HepG2 (cell line): ENCODE results near the gene KIAA1191. TPM values are rescaled to one million over a fixed set of nuclear protein-coding genes. Genes with fewer than 3 reads are reported as not detected.
A peak's percentile ranks its signal among the peaks of the same experiment; 100 is the strongest.

Experiments
- ARID5B ChIP-seq: IDR thresholded peaks from 2 replicates; pipeline ENCODE4 v1.4.0; 2020; ENCODE audit warnings: mild to moderate bottlenecking, missing genetic modification reagents
- BORCS8-MEF2B ChIP-seq: sonication (generic); formaldehyde crosslinking; IDR thresholded peaks from 2 replicates; pipeline ENCODE4 v1.8.0; 2022; ENCODE audit warnings: mild to moderate bottlenecking, missing genetic modification reagents
- CEBPZ ChIP-seq: IDR thresholded peaks from 2 replicates; pipeline ENCODE4 v1.6.1; 2012; ENCODE audit warnings: low read length, improper control_type of control experiment
- GATAD1 ChIP-seq: IDR thresholded peaks from 2 replicates; pipeline ENCODE4 v1.6.1; 2016; ENCODE audit warnings: missing genetic modification reagents, missing compliant biosample characterization
- HOXD1 ChIP-seq: sonication (generic); formaldehyde crosslinking; IDR thresholded peaks from 2 replicates; pipeline ENCODE4 v1.5.0; 2020; ENCODE audit warnings: missing genetic modification reagents
- KDM5B ChIP-seq: sonication (generic); formaldehyde crosslinking; IDR thresholded peaks from 2 replicates; pipeline ENCODE4 v1.4.0; 2020; ENCODE audit warnings: missing genetic modification reagents, mild to moderate bottlenecking, borderline replicate concordance
- MED13 ChIP-seq: sonication (generic); formaldehyde crosslinking; IDR thresholded peaks from 2 replicates; pipeline ENCODE4 v1.5.0; 2020; ENCODE audit warnings: missing genetic modification reagents
- NR2F6 ChIP-seq, 2 experiments: IDR thresholded peaks; 2 replicates each; pipeline ENCODE4 v1.6.1; 2016; ENCODE audit warnings: antibody characterized with exemption in 1 of 2, mild to moderate bottlenecking in 1 of 2
- PAX8 ChIP-seq: sonication (generic); formaldehyde crosslinking; IDR thresholded peaks from 2 replicates; pipeline ENCODE4 v1.8.0; 2022; ENCODE audit warnings: mild to moderate bottlenecking, missing genetic modification reagents, borderline replicate concordance
- RARA ChIP-seq: IDR thresholded peaks from 2 replicates; pipeline ENCODE4 v1.6.1; 2016; ENCODE audit warnings: missing genetic modification reagents, missing compliant biosample characterization
- RBFOX2 ChIP-seq: fragments of 200-400 bp; formaldehyde crosslinking; IDR thresholded peaks from 2 replicates; pipeline ENCODE4 v1.6.1; 2017; ENCODE audit warnings: low read depth, mild to moderate bottlenecking, low read length
- RFXANK ChIP-seq: IDR thresholded peaks from 2 replicates; pipeline ENCODE4 v1.6.1; 2016
- ZBTB10 ChIP-seq: sonication (generic); formaldehyde crosslinking; IDR thresholded peaks from 2 replicates; pipeline ENCODE4 v1.4.0; 2020; ENCODE audit warnings: missing genetic modification reagents, borderline replicate concordance
- ZBTB8A ChIP-seq: sonication (generic); formaldehyde crosslinking; IDR thresholded peaks from 2 replicates; pipeline ENCODE4 v1.4.0; 2020; ENCODE audit warnings: mild to moderate bottlenecking, low read depth, missing genetic modification reagents, borderline replicate concordance
- ZEB1 ChIP-seq: IDR thresholded peaks from 2 replicates; pipeline ENCODE4 v1.6.1; 2012; ENCODE audit warnings: mild to moderate bottlenecking, low read depth, inconsistent platforms; ENCODE audit not compliant: insufficient replicate concordance
- ZNF383 ChIP-seq: sonication (generic); formaldehyde crosslinking; IDR thresholded peaks from 2 replicates; pipeline ENCODE4 v1.4.0; 2020; ENCODE audit warnings: missing genetic modification reagents, mild to moderate bottlenecking, borderline replicate concordance
- ZNF564 ChIP-seq: sonication (generic); formaldehyde crosslinking; IDR thresholded peaks from 2 replicates; pipeline ENCODE4 v1.8.1; 2023; ENCODE audit warnings: mild to moderate bottlenecking, missing genetic modification reagents
- ZNF703 ChIP-seq: sonication (generic); formaldehyde crosslinking; IDR thresholded peaks from 2 replicates; pipeline ENCODE4 v1.5.1; 2020; ENCODE audit warnings: missing genetic modification reagents, mild to moderate bottlenecking, moderate library complexity, borderline replicate concordance
- ZNF724P ChIP-seq: sonication (generic); formaldehyde crosslinking; IDR thresholded peaks from 2 replicates; pipeline ENCODE4 v1.8.0; 2022; ENCODE audit warnings: missing genetic modification reagents, borderline replicate concordance
- ZNF850 ChIP-seq: sonication (generic); formaldehyde crosslinking; conservative IDR thresholded peaks from 2 replicates; pipeline ENCODE4 v1.9.0; 2021; ENCODE audit warnings: mild to moderate bottlenecking, missing genetic modification reagents
- polyA plus RNA-seq, 8 experiments: library from polyadenylated mRNA; depleted of rRNA in 3 of 8; stranded (reverse) in 7 of 8; unstranded in 1 of 8; fragments of >200 nt; fragmentation: Illumina TruSeq in 4 of 8; extraction: Trizol in 4 of 8; gene quantifications; 2 replicates each; pipeline versions ENCODE4 v1.2.1 to v1.2.3, GENCODE V29; 2011 to 2016; ENCODE audit warnings: low read depth in 4 of 8, missing spikeins in 1 of 8, mixed read lengths in 1 of 8; ENCODE audit not compliant: insufficient read depth in 1 of 8
- total RNA-seq, 5 experiments: library from RNA; depleted of rRNA; stranded (reverse); fragments of >200 nt; fragmentation: Illumina TruSeq; extraction: Trizol; gene quantifications; 2 replicates each; pipeline ENCODE4 v1.2.3, GENCODE V29; 2016; ENCODE audit warnings: low read depth in 1 of 5

The KIAA1191 gene
- total and polyA plus RNA-seq, 2 of the 13 experiments (the other 11 are each of a cell fraction or from before 2014, with no cell fraction given), result 63.6 to 103 TPM

GRCh38 chr5:176388444-176389134, 27.0 kb upstream of the KIAA1191 start, which contains the start of the genes HIGD2A and NOP16 (continued):
- TF ChIP-seq ZBTB10 (CRISPR knock-in tag) (no peak), ZEB1 (peak; percentile 19), ZNF564 (CRISPR knock-in tag) (no peak), RFXANK (CRISPR knock-in tag) (no peak), ZBTB8A (CRISPR knock-in tag) (no peak), ZNF383 (peak; percentile 81; the same call in 1 of the 2 replicates), ZNF703 (peak; percentile 57; the same call in 1 of the 2 replicates), ZNF850 (CRISPR knock-in tag) (peak; percentile 60; the same call in 1 of the 2 replicates), NR2F6 (IDR thresholded peaks at IDR 0.05) (peak; percentile 68; the same call in 1 of the 2 replicates), NR2F6 (CRISPR knock-in tag; IDR thresholded peaks at IDR 0.05) (peak; percentile 72; the same call in 1 of the 2 replicates), RBFOX2 (peak; percentile 68), MED13 (CRISPR knock-in tag) (no peak), ZNF724P (peak; percentile 21), HOXD1 (CRISPR knock-in tag) (peak; percentile 15; the same call in 1 of the 2 replicates), GATAD1 (CRISPR knock-in tag) (peak; percentile 96), BORCS8-MEF2B (CRISPR knock-in tag) (peak; percentile 91), RARA (CRISPR knock-in tag) (peak; percentile 55), CEBPZ (no peak), PAX8 (CRISPR knock-in tag) (no peak), ARID5B (CRISPR knock-in tag) (peak; percentile 5; the same call in 1 of the 2 replicates), KDM5B (CRISPR knock-in tag) (peak; percentile 73; the same call in 1 of the 2 replicates)
